ENCODE results near the gene ZG16B. TPM values are rescaled to one million over a fixed set of nuclear protein-coding genes. Genes with fewer than 3 reads are reported as not detected.
A peak's percentile ranks its signal among the peaks of the same experiment; 100 is the strongest.

ZG16B gene
- total and polyA plus RNA-seq, 12 donors, result 0.35 to 119 (median 0.81) TPM; not detected in 3

- intact Hi-C loops (cut with DNase I), result loop anchor here in 1 of 2 donors (5.0 kb wide), 1 partner anchor 92 kb away; no protein-coding TSS in a partner anchor
- DNase-seq, result no peak
- H3K36me3 ChIP-seq (replicated peaks in 1 of 2), result no peaks in the 10 kb centered on the region
- H3K4me1 ChIP-seq (replicated peaks in 1 of 2), result no peaks in the 10 kb centered on the region
- H3K4me3 ChIP-seq, result no peak overlapping the region
- no peaks in the 10 kb centered on the region for H3K9me3 ChIP-seq (replicated peaks in 1 of 3)
- no peak overlapping the region for H3K27ac ChIP-seq
- peaks cover 20% of the 10 kb centered on the region for H3K27me3 ChIP-seq
- 73 to 84% (median 78%) methylated on average over 3 of the region's 3 CpGs for WGBS, 4 donors
- TF ChIP-seq CTCF (IDR thresholded peaks at IDR 0.05), result no peak
- no peak for TF ChIP-seq POLR2A (IDR thresholded peaks at IDR 0.05)
Measured at GRCh38 chr16:2834968-2835367, 4.9 kb downstream of the ZG16B start.

GRCh38 chr16:2835638-2836493 lies 5.8 kb downstream of the ZG16B start:
- Histone ChIP-seq H3K27ac (no peak overlapping the region), H3K9me3 (replicated peaks in 1 of 3) (no peaks in the 10 kb centered on the region), H3K36me3 (replicated peaks in 1 of 2) (no peaks in the 10 kb centered on the region), H3K4me1 (replicated peaks in 1 of 2) (no peaks in the 10 kb centered on the region), H3K27me3 (peaks cover 16% of the 10 kb centered on the region), H3K4me3 (no peak overlapping the region)
- intact Hi-C loops (cut with DNase I), result loop anchor here in 1 of 2 donors (5.0 kb wide), 1 partner anchor 91 kb away; no protein-coding TSS in a partner anchor
- TF ChIP-seq CTCF (IDR thresholded peaks at IDR 0.05) (no peak), POLR2A (IDR thresholded peaks at IDR 0.05) (no peak)
- WGBS, 4 donors, result 51 to 64% (median 63%) methylated on average over 20 to 22 of the region's 22 CpGs
- DNase-seq, result no peak

- Histone ChIP-seq H3K27me3 (peaks cover 7% of the 10 kb centered on the region), H3K27ac (no peak overlapping the region), H3K36me3 (replicated peaks in 1 of 2) (no peaks in the 10 kb centered on the region), H3K9me3 (replicated peaks in 1 of 3) (no peaks in the 10 kb centered on the region), H3K4me1 (replicated peaks in 1 of 2) (no peaks in the 10 kb centered on the region), H3K4me3 (no peak overlapping the region)
- no peak for DNase-seq
- no peak for TF ChIP-seq CTCF (IDR thresholded peaks at IDR 0.05)
- TF ChIP-seq POLR2A (IDR thresholded peaks at IDR 0.05), result no peak
- intact Hi-C loops (cut with DNase I), result loop anchor here in 1 of 2 donors (5.0 kb wide), 1 partner anchor 90 kb away; no protein-coding TSS in a partner anchor
- WGBS, 4 donors, result 63 to 76% (median 71%) methylated on average over 13 of the region's 13 CpGs
Measured at GRCh38 chr16:2836646-2837508, 6.8 kb downstream of the ZG16B start.

GRCh38 chr16:2838928-2839327 lies 8.8 kb downstream of the ZG16B start:
- DNase-seq, result peak; percentile 74 to 90 (median 86)
- peaks cover 0 to 6% of the 10 kb centered on the region in 2 donors for H3K4me1 ChIP-seq (replicated peaks in 1 of 2)
- 2 to 4% methylated on average over 12 of the region's 12 CpGs; no CpG with 5 or more reads in 2 of the 4 donors for WGBS, 4 donors
- no peaks in the 10 kb centered on the region for H3K36me3 ChIP-seq (replicated peaks in 1 of 2)
- H3K27ac ChIP-seq, result no peak overlapping the region
- no peaks in the 10 kb centered on the region for H3K9me3 ChIP-seq (replicated peaks in 1 of 3)
- no peak for TF ChIP-seq POLR2A (IDR thresholded peaks at IDR 0.05)
- peak; percentile 77 to 95 (median 90) for TF ChIP-seq CTCF (IDR thresholded peaks at IDR 0.05)
- H3K4me3 ChIP-seq, result no peak overlapping the region
- intact Hi-C loops (cut with DNase I), result loop anchor here in 1 of 2 donors (2.0 to 5.0 kb wide), 2 partner anchors 30 to 88 kb away; no protein-coding TSS in a partner anchor
- H3K27me3 ChIP-seq, result peaks cover 5% of the 10 kb centered on the region
